C4-2B (cell line): ENCODE results near the gene ZDHHC3.
"Not testable (repeated sequence)": the region's sequence is repeated elsewhere in the genome, so short reads cannot be mapped to it uniquely, and the experiment has no call there.

ENCODE experiments used
- CTCF ChIP-seq: fragments of 450-650 bp; conservative IDR thresholded peaks from 2 replicates; pipeline ENCODE4 v1.5.1; 2017; ENCODE audit warnings: mild to moderate bottlenecking
- ZFX ChIP-seq: fragments of 450-650 bp; IDR thresholded peaks from 2 replicates; pipeline ENCODE4 v1.6.1; 2017

GRCh38 chr3:44986330-44986729 lies 10.4 kb upstream of the ZDHHC3 start:
- TF ChIP-seq CTCF, ZFX: not testable (repeated sequence)
